ENCODE measurements around the gene PPP1R14B. TPM values are rescaled to one million over a fixed set of nuclear protein-coding genes. Genes with fewer than 3 reads are reported as not detected.

Gene PPP1R14B
- total and polyA plus RNA-seq, 2 of the 13 experiments (the other 11 are each of a cell fraction or from before 2014, with no cell fraction given), result 110 to 148 TPM

DNA sequence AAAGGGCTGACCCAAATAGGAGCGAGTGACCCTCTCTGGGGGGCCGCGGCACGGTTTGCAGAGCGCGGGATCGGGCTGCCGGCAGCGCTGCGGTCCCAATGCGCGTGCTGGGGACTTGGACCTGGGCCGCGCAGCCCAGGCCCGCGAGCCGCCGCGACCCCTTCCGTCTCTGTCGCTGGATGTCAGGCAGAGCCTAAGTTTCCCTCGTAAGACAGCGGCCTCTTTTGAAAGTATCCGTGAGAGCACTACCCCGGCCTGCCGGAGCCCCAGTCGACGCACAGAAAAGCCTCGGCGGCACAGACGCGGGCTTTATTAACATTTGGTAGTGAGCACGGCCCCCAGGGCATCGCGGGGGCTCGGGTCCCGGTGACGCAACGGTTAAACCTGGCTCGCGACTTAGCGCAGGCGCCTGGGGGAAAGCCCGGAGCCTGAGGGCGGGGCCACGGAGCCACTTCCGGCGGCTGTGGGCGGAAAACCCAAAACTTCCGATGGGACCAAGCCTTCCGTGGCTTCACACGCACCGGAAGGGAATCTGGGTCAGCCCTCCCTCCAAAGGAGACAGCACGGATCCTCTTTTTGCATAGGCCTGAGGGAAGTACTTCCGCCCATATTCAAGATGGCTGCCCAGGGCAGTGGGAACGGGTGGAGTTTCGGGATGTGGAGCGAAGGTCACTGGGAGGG, 22.9 kb upstream of the PPP1R14B start (continued):
- TF ChIP-seq HNF4G (IDR thresholded peaks at IDR 0.05; ENCODE audit: borderline replicate concordance, low read depth, low read length) (peak; percentile 75), HNF4G (CRISPR knock-in tag; IDR thresholded peaks at IDR 0.05; ENCODE audit: borderline replicate concordance, low read depth) (no peak), MEF2D (CRISPR knock-in tag; IDR thresholded peaks at IDR 0.05) (peak; percentile 79), ZMYM4 (CRISPR knock-in tag; IDR thresholded peaks at IDR 0.05) (peak; percentile 29; the same call in 1 of the 2 replicates), ZBTB21 (CRISPR knock-in tag; IDR thresholded peaks at IDR 0.05) (no peak), RNF2 (conservative IDR thresholded peaks at IDR 0.05; ENCODE audit: low read depth) (no peak), U2AF2 (IDR thresholded peaks at IDR 0.05; ENCODE audit: low read depth, low read length) (no peak), SSRP1 (CRISPR knock-in tag; IDR thresholded peaks at IDR 0.05) (no peak), ZNF33A (CRISPR knock-in tag; IDR thresholded peaks at IDR 0.05; ENCODE audit: borderline replicate concordance) (peak; percentile 87; the same call in 1 of the 2 replicates), NCOA1 (CRISPR knock-in tag; IDR thresholded peaks at IDR 0.05) (0 out of 2 replicates have a peak, but pooled peaks have one; percentile 73), HCFC1 (IDR thresholded peaks at IDR 0.05; ENCODE audit: low read depth, low read length) (peak; percentile 95), ZNF264 (CRISPR knock-in tag; IDR thresholded peaks at IDR 0.05) (no peak), THAP11 (CRISPR knock-in tag; IDR thresholded peaks at IDR 0.05) (peak; percentile 97), ZSCAN20 (CRISPR knock-in tag; IDR thresholded peaks at IDR 0.05; ENCODE audit: borderline replicate concordance) (peak; percentile 44; the same call in 1 of the 2 replicates), ZNF30 (CRISPR knock-in tag; IDR thresholded peaks at IDR 0.05) (peak; percentile 54; the same call in 1 of the 2 replicates)
- TF ChIP-seq, protein P1, sequence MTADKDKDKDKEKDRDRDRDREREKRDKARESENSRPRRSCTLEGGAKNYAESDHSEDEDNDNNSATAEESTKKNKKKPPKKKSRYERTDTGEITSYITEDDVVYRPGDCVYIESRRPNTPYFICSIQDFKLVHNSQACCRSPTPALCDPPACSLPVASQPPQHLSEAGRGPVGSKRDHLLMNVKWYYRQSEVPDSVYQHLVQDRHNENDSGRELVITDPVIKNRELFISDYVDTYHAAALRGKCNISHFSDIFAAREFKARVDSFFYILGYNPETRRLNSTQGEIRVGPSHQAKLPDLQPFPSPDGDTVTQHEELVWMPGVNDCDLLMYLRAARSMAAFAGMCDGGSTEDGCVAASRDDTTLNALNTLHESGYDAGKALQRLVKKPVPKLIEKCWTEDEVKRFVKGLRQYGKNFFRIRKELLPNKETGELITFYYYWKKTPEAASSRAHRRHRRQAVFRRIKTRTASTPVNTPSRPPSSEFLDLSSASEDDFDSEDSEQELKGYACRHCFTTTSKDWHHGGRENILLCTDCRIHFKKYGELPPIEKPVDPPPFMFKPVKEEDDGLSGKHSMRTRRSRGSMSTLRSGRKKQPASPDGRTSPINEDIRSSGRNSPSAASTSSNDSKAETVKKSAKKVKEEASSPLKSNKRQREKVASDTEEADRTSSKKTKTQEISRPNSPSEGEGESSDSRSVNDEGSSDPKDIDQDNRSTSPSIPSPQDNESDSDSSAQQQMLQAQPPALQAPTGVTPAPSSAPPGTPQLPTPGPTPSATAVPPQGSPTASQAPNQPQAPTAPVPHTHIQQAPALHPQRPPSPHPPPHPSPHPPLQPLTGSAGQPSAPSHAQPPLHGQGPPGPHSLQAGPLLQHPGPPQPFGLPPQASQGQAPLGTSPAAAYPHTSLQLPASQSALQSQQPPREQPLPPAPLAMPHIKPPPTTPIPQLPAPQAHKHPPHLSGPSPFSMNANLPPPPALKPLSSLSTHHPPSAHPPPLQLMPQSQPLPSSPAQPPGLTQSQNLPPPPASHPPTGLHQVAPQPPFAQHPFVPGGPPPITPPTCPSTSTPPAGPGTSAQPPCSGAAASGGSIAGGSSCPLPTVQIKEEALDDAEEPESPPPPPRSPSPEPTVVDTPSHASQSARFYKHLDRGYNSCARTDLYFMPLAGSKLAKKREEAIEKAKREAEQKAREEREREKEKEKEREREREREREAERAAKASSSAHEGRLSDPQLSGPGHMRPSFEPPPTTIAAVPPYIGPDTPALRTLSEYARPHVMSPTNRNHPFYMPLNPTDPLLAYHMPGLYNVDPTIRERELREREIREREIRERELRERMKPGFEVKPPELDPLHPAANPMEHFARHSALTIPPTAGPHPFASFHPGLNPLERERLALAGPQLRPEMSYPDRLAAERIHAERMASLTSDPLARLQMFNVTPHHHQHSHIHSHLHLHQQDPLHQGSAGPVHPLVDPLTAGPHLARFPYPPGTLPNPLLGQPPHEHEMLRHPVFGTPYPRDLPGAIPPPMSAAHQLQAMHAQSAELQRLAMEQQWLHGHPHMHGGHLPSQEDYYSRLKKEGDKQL (CRISPR knock-in tag; IDR thresholded peaks at IDR 0.05; ENCODE audit: low read depth), result no peak
- TF ChIP-seq, protein P2, sequence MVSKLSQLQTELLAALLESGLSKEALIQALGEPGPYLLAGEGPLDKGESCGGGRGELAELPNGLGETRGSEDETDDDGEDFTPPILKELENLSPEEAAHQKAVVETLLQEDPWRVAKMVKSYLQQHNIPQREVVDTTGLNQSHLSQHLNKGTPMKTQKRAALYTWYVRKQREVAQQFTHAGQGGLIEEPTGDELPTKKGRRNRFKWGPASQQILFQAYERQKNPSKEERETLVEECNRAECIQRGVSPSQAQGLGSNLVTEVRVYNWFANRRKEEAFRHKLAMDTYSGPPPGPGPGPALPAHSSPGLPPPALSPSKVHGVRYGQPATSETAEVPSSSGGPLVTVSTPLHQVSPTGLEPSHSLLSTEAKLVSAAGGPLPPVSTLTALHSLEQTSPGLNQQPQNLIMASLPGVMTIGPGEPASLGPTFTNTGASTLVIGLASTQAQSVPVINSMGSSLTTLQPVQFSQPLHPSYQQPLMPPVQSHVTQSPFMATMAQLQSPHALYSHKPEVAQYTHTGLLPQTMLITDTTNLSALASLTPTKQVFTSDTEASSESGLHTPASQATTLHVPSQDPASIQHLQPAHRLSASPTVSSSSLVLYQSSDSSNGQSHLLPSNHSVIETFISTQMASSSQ (IDR thresholded peaks at IDR 0.05; ENCODE audit: low read depth), result peak; percentile 38; the same call in 1 of the 2 replicates
- TF ChIP-seq, protein P2 (CRISPR knock-in tag; IDR thresholded peaks at IDR 0.05; ENCODE audit: borderline replicate concordance), result no peak; the same call in 1 of the 2 replicates
- TF ChIP-seq, protein P3, sequence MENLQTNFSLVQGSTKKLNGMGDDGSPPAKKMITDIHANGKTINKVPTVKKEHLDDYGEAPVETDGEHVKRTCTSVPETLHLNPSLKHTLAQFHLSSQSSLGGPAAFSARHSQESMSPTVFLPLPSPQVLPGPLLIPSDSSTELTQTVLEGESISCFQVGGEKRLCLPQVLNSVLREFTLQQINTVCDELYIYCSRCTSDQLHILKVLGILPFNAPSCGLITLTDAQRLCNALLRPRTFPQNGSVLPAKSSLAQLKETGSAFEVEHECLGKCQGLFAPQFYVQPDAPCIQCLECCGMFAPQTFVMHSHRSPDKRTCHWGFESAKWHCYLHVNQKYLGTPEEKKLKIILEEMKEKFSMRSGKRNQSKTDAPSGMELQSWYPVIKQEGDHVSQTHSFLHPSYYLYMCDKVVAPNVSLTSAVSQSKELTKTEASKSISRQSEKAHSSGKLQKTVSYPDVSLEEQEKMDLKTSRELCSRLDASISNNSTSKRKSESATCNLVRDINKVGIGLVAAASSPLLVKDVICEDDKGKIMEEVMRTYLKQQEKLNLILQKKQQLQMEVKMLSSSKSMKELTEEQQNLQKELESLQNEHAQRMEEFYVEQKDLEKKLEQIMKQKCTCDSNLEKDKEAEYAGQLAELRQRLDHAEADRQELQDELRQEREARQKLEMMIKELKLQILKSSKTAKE (CRISPR knock-in tag; IDR thresholded peaks at IDR 0.05; ENCODE audit: borderline replicate concordance), result no peak; the same call in 1 of the 2 replicates

All from HepG2 (cell line).